ENCODE measurements around the gene LINGO3.

GRCh38 chr19:2290441-2291184 lies 17.3 kb downstream of the LINGO3 start:
- TF ChIP-seq EZH2 (IDR thresholded peaks at IDR 0.05; ENCODE audit: borderline replicate concordance, insufficient read depth, low read depth, low read length, poor library complexity, severe bottlenecking) (no peak), CTCF (IDR thresholded peaks at IDR 0.05) (no peak)
